Measurements from ENCODE around the gene THBS4.
A peak's percentile ranks its signal among the peaks of the same experiment; 100 is the strongest.

The THBS4 gene

GRCh38 chr5:80116465-80116864 is 81.3 kb downstream of the THBS4 start:
- DNase-seq (ENCODE audit: low read depth) = no peak

GRCh38 chr5:80117446-80117845 is 82.3 kb downstream of the THBS4 start:
- no peak for DNase-seq (ENCODE audit: low read depth)

GRCh38 chr5:80119372-80119771 is 84.2 kb downstream of the THBS4 start:
- no peak for DNase-seq (ENCODE audit: low read depth)

- no peak for DNase-seq (ENCODE audit: low read depth)
These were observed 87.4 kb downstream of the THBS4 start for GRCh38 chr5:80122579-80122978.

- no peak for DNase-seq (ENCODE audit: low read depth)
These were observed 89.2 kb downstream of the THBS4 start for GRCh38 chr5:80124121-80124918.

GRCh38 chr5:80125022-80125961 is 90.1 kb downstream of the THBS4 start:
- DNase-seq (ENCODE audit: low read depth) = no peak

- DNase-seq (ENCODE audit: low read depth) = peak; percentile 55
These were observed 90.9 kb downstream of the THBS4 start for GRCh38 chr5:80125962-80126480.

GRCh38 chr5:80127116-80127552 is 92.0 kb downstream of the THBS4 start:
- no peak for DNase-seq (ENCODE audit: low read depth)

- DNase-seq (ENCODE audit: low read depth) = no peak
These were observed 93.0 kb downstream of the THBS4 start for GRCh38 chr5:80128141-80128540.

GRCh38 chr5:80129146-80129545 is 94.0 kb downstream of the THBS4 start:
- DNase-seq (ENCODE audit: low read depth) = no peak
